ENCODE measurements around the gene FYN. TPM values are rescaled to one million over a fixed set of nuclear protein-coding genes. Genes with fewer than 3 reads are reported as not detected.
"Not testable (repeated sequence)": the region's sequence is repeated elsewhere in the genome, so short reads cannot be mapped to it uniquely, and the experiment has no call there.

Gene FYN
- total RNA-seq, 4 donors from 2014 or later: 56.3 to 96.4 (median 81.8) TPM

GRCh38 chr6:111835807-111836206 lies 37.4 kb downstream of the FYN start:
- no peak for TF ChIP-seq POLR2A (IDR thresholded peaks at IDR 0.05)
- no peak for TF ChIP-seq CTCF (IDR thresholded peaks at IDR 0.05)
- intact Hi-C loops (cut with DNase I; ENCODE audit: low total_unique reads): no loop called here
- DNase-seq (ENCODE audit: low spot score in 2 of 2): no peak
- no peak overlapping the region for H3K4me3 ChIP-seq (ENCODE audit: low read depth, poor library complexity, severe bottlenecking)
- WGBS, 2 donors: 50 to 63% methylated on average over 1 of the region's 1 CpG

- H3K4me3 ChIP-seq (ENCODE audit: low read depth, poor library complexity, severe bottlenecking); DNase-seq (ENCODE audit: low spot score in 2 of 2); intact Hi-C loops (cut with DNase I; ENCODE audit: low total_unique reads): not testable (repeated sequence)
- 67 to 70% methylated on average over 7 of the region's 7 CpGs for WGBS, 2 donors
Measured at GRCh38 chr6:111835398-111835797, 37.9 kb downstream of the FYN start.

- no peak for DNase-seq (ENCODE audit: low spot score in 2 of 2)
- 97 to 98% methylated on average over 4 of the region's 4 CpGs for WGBS, 2 donors
- no peak for TF ChIP-seq CTCF (IDR thresholded peaks at IDR 0.05)
- TF ChIP-seq POLR2A (IDR thresholded peaks at IDR 0.05): no peak
- intact Hi-C loops (cut with DNase I; ENCODE audit: low total_unique reads): no loop called here
- H3K4me3 ChIP-seq (ENCODE audit: low read depth, poor library complexity, severe bottlenecking): no peak overlapping the region
Measured at GRCh38 chr6:111834356-111834755, 38.9 kb downstream of the FYN start.

GRCh38 chr6:111832833-111833418 lies 40.3 kb downstream of the FYN start:
- no peak overlapping the region for H3K4me3 ChIP-seq (ENCODE audit: low read depth, poor library complexity, severe bottlenecking)
- no peak for DNase-seq (ENCODE audit: low spot score in 2 of 2)
- intact Hi-C loops (cut with DNase I; ENCODE audit: low total_unique reads): no loop called here
- 79 to 82% methylated on average over 1 of the region's 1 CpG for WGBS, 2 donors
- TF ChIP-seq POLR2A (IDR thresholded peaks at IDR 0.05): no peak
- no peak for TF ChIP-seq CTCF (IDR thresholded peaks at IDR 0.05)

GRCh38 chr6:111831408-111831807 lies 41.8 kb downstream of the FYN start:
- no peak for DNase-seq (ENCODE audit: low spot score in 2 of 2)
- intact Hi-C loops (cut with DNase I; ENCODE audit: low total_unique reads): no loop called here
- WGBS, 2 donors: 57 to 89% methylated on average over 2 of the region's 2 CpGs
- TF ChIP-seq CTCF (IDR thresholded peaks at IDR 0.05) (no peak), POLR2A (IDR thresholded peaks at IDR 0.05) (no peak)
- no peak overlapping the region for H3K4me3 ChIP-seq (ENCODE audit: low read depth, poor library complexity, severe bottlenecking)

- TF ChIP-seq CTCF (IDR thresholded peaks at IDR 0.05) (no peak), POLR2A (IDR thresholded peaks at IDR 0.05) (no peak)
- intact Hi-C loops (cut with DNase I; ENCODE audit: low total_unique reads): no loop called here
- WGBS, 2 donors: 54 to 60% methylated on average over 2 of the region's 2 CpGs
- DNase-seq (ENCODE audit: low spot score in 2 of 2): no peak
- no peak overlapping the region for H3K4me3 ChIP-seq (ENCODE audit: low read depth, poor library complexity, severe bottlenecking)
Measured at GRCh38 chr6:111829998-111830397, 43.3 kb downstream of the FYN start.
